ENCODE measurements around the gene HIBADH. TPM values are rescaled to one million over a fixed set of nuclear protein-coding genes. Genes with fewer than 3 reads are reported as not detected.

The HIBADH gene
- total and polyA plus RNA-seq, 9 of the 15 experiments (the other 6 are each of a cell fraction or from before 2014, with no cell fraction given): 10.7 to 67.8 (median 36.9) TPM

GRCh38 chr7:27616186-27616491 lies 46.5 kb downstream of the HIBADH start:
- Histone ChIP-seq H3K9me3 (replicated peaks; ENCODE audit: control insufficient read depth, insufficient read depth, low read depth, low read length) (peaks cover 15% of the 10 kb centered on the region), H3K4me3 (no peak overlapping the region), H3K9ac (ENCODE audit: insufficient read depth in 1 of 2, low read depth in 2 of 2, low read length in 2 of 2) (no peak overlapping the region), H3K27ac (ENCODE audit: extremely low read depth, low read depth, low read length) (no peak overlapping the region), H4K20me1 (replicated peaks; ENCODE audit: control insufficient read depth, insufficient read depth, low read length) (no peaks in the 10 kb centered on the region), H3K27me3 (ENCODE audit: control insufficient read depth in 2 of 2, insufficient read depth in 2 of 2, low read length in 2 of 2) (no peaks in the 10 kb centered on the region), H3K4me2 (ENCODE audit: insufficient read depth, low read length) (no peak overlapping the region), H2AFZ (ENCODE audit: low read depth, low read length) (no peak overlapping the region), H3K9me1 (ENCODE audit: control insufficient read depth, insufficient read depth, low read length) (no peaks in the 10 kb centered on the region), H3K36me3 (ENCODE audit: control insufficient read depth, insufficient read depth, low read length) (peaks cover 10% of the 10 kb centered on the region; the same call in 1 of the 3 replicates), H3K79me2 (ENCODE audit: control insufficient read depth, insufficient read depth, low read length) (0 out of 3 replicates have a peak, but pooled peaks cover 2% of the 10 kb centered on the region), H3K4me1 (replicated peaks in 1 of 2; ENCODE audit: control insufficient read depth in 2 of 2, insufficient read depth in 2 of 2, low read length in 2 of 2) (no peaks in the 10 kb centered on the region)
- BruUV-seq (replicated peaks): no TSS peak
- ChIA-PET POLR2A (interaction anchor here (1.8 kb wide), 1 partner anchor 10 kb away, joined by 4 read pairs; no protein-coding TSS in a partner anchor), CTCF (ENCODE audit: low intra/inter-chr PET ratio) (no interaction called here)
- ATAC-seq (no peak; the same call in 2 of the 3 replicates), FAIRE-seq (no peak), DNase-seq (ENCODE audit: extremely low read depth in 1 of 4, low spot score in 3 of 4) (no peak)
- WGBS (ENCODE audit: insufficient coverage, low coverage, missing lambda C conversion rate): 77% methylated on average over 2 of the region's 2 CpGs
- in situ Hi-C loops (cut with MboI): no loop called here
- intact Hi-C loops (cut with micrococcal nuclease): no loop called here
- TF ChIP-seq, protein P1, sequence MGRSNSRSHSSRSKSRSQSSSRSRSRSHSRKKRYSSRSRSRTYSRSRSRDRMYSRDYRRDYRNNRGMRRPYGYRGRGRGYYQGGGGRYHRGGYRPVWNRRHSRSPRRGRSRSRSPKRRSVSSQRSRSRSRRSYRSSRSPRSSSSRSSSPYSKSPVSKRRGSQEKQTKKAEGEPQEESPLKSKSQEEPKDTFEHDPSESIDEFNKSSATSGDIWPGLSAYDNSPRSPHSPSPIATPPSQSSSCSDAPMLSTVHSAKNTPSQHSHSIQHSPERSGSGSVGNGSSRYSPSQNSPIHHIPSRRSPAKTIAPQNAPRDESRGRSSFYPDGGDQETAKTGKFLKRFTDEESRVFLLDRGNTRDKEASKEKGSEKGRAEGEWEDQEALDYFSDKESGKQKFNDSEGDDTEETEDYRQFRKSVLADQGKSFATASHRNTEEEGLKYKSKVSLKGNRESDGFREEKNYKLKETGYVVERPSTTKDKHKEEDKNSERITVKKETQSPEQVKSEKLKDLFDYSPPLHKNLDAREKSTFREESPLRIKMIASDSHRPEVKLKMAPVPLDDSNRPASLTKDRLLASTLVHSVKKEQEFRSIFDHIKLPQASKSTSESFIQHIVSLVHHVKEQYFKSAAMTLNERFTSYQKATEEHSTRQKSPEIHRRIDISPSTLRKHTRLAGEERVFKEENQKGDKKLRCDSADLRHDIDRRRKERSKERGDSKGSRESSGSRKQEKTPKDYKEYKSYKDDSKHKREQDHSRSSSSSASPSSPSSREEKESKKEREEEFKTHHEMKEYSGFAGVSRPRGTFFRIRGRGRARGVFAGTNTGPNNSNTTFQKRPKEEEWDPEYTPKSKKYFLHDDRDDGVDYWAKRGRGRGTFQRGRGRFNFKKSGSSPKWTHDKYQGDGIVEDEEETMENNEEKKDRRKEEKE (IDR thresholded peaks at IDR 0.05; ENCODE audit: borderline replicate concordance in 1 of 2, control insufficient read depth in 1 of 2, low read depth in 2 of 2, low read length in 1 of 2): no peak
- 0 out of 2 replicates have a peak, but pooled peaks have one; percentile 13 for TF ChIP-seq ZNF766 (CRISPR knock-in tag; conservative IDR thresholded peaks at IDR 0.05)
- TF ChIP-seq ZBTB40 (IDR thresholded peaks at IDR 0.05): no peak
- no peak for TF ChIP-seq ZBTB40 (CRISPR knock-in tag; IDR thresholded peaks at IDR 0.05)
- no peak for TF ChIP-seq CBX3 (IDR thresholded peaks at IDR 0.05; ENCODE audit: borderline replicate concordance in 1 of 2, low read length in 2 of 2)
- no peak for TF ChIP-seq KDM5B (IDR thresholded peaks at IDR 0.05; ENCODE audit: insufficient replicate concordance, low read depth, low read length)
- TF ChIP-seq, protein P2, sequence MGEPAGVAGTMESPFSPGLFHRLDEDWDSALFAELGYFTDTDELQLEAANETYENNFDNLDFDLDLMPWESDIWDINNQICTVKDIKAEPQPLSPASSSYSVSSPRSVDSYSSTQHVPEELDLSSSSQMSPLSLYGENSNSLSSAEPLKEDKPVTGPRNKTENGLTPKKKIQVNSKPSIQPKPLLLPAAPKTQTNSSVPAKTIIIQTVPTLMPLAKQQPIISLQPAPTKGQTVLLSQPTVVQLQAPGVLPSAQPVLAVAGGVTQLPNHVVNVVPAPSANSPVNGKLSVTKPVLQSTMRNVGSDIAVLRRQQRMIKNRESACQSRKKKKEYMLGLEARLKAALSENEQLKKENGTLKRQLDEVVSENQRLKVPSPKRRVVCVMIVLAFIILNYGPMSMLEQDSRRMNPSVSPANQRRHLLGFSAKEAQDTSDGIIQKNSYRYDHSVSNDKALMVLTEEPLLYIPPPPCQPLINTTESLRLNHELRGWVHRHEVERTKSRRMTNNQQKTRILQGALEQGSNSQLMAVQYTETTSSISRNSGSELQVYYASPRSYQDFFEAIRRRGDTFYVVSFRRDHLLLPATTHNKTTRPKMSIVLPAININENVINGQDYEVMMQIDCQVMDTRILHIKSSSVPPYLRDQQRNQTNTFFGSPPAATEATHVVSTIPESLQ (CRISPR knock-in tag; IDR thresholded peaks at IDR 0.05): no peak
